HEK293T (cell line): ENCODE measurements around the gene PAQR3.
"Not testable (repeated sequence)": the region's sequence is repeated elsewhere in the genome, so short reads cannot be mapped to it uniquely, and the experiment has no call there.

ENCODE experiments used
- BHLHE40 ChIP-seq: fragments of 450-650 bp; IDR thresholded peaks from 2 replicates; pipeline ENCODE4 v1.6.1; 2016; ENCODE audit warnings: mild to moderate bottlenecking, moderate library complexity, borderline replicate concordance
- CTBP1 ChIP-seq: fragments of 450-650 bp; IDR thresholded peaks from 2 replicates; pipeline ENCODE4 v1.6.1; 2016; ENCODE audit warnings: borderline replicate concordance
- ELF4 ChIP-seq: fragments of 450-650 bp; IDR thresholded peaks from 2 replicates; pipeline ENCODE4 v1.6.1; 2017; ENCODE audit warnings: antibody characterized with exemption
- FOXM1 ChIP-seq: fragments of 450-650 bp; IDR thresholded peaks from 2 replicates; pipeline ENCODE4 v1.6.1; 2017; ENCODE audit warnings: mild to moderate bottlenecking, borderline replicate concordance
- HDGF ChIP-seq: fragments of 450-650 bp; IDR thresholded peaks from 2 replicates; pipeline ENCODE4 v1.6.1; 2017; ENCODE audit warnings: antibody characterized with exemption, borderline replicate concordance
- NFRKB ChIP-seq: fragments of 450-650 bp; IDR thresholded peaks from 2 replicates; pipeline ENCODE4 v1.6.1; 2016; ENCODE audit warnings: mild to moderate bottlenecking, moderate library complexity
- SP1 ChIP-seq: fragments of 450-650 bp; IDR thresholded peaks from 2 replicates; pipeline ENCODE4 v1.6.1; 2017
- SUZ12 ChIP-seq: fragments of 450-650 bp; IDR thresholded peaks from 2 replicates; pipeline ENCODE4 v1.6.1; 2016; ENCODE audit warnings: mild to moderate bottlenecking
- TARDBP ChIP-seq: fragments of 450-650 bp; IDR thresholded peaks from 2 replicates; pipeline ENCODE4 v1.6.1; 2016
- ZNF384 ChIP-seq: fragments of 450-650 bp; IDR thresholded peaks from 2 replicates; pipeline ENCODE4 v1.6.1; 2016

- not testable (repeated sequence) for TF ChIP-seq FOXM1, BHLHE40, SP1, HDGF, NFRKB, SUZ12, CTBP1, ELF4, TARDBP, ZNF384
Observed at GRCh38 chr4:78868712-78869111, 70.5 kb downstream of the PAQR3 start.
